HG03139 (cell line): ENCODE results near the gene C8G.
A peak's percentile ranks its signal among the peaks of the same experiment; 100 is the strongest.

Experiments used
- ATAC-seq: cut with Tn5 transposase; IDR thresholded peaks from one replicate; pipeline ENCODE4 v1.9.1; 2021; ENCODE audit not compliant: unreplicated experiment

C8G gene

DNA sequence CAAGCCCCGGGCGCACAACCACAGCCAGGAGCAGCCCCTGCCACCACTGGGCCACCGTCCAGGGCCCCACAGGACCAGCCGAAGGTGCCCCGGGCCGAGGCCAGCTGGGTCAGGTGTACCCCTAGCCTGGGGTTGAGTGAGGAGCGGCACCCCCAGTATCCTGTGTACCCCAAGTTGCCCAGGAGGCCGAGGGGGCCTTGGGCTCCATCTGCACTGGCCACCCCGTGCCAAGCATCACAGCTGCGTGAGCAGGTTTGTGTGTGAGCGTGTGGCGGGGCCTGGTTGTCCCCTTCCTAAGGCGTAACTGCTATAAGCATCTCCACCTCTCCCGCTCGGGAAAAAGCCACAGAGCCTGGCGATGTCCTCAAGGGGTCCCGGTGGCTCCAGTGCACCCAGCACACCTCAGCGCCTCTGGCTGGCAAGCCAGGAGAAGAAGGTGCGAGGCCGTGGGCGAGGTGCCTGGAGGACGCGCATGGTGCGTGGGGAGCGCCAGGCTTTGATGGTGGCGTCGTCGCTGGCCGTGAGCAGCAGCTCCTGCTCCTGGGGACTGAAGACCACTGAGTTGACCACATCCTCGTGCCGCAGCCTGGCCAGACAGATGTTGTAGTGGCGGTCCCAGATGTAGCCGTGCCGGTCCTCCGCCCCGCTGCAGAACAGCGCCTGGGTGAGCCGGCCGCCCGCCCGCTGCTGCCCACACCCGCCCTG is 4.4 kb upstream of the C8G start:
- no peak for ATAC-seq

DNA sequence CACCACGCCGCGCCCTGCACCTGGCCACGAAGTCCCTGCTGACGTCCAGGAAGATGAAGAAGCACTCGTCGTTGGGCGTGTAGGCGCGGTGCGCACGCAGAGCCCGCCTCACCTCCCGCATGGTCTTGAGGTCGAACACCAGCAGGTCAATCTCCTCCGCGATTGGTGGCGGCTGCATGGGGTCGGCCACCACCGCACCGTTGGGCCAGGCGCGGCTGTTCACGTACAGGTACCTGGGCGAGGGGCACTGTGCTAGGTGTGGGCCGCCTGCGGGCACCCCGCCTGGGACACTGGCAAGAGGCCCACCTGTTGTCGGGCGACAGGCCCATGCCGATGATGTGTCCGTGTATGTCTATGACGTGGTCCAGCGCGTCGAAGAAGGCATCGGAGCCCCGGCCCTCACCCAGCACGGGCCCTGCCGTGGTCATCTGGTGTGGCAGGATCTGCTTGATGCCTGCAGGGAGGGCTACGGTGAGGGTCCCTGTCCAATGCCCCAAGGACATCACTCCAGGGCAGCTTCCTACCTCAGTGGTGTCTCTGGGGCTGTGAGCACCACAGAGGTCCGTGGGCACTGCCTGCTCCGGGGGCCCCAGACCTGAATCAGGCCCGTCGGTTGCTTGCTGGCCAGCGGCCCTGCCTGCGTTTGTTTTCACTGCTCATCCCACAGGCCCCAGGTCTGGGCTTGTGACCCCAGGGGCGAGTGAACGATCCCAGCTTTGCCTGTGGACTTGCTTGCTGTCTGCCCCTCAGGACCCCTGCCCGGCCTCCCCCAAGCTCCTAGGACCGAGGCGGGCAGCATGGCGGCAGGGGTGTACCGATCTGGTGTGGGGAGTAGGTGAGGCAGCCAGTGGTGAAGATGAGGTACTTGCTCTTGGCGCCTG is 3.6 kb upstream of the C8G start:
- ATAC-seq = no peak

DNA sequence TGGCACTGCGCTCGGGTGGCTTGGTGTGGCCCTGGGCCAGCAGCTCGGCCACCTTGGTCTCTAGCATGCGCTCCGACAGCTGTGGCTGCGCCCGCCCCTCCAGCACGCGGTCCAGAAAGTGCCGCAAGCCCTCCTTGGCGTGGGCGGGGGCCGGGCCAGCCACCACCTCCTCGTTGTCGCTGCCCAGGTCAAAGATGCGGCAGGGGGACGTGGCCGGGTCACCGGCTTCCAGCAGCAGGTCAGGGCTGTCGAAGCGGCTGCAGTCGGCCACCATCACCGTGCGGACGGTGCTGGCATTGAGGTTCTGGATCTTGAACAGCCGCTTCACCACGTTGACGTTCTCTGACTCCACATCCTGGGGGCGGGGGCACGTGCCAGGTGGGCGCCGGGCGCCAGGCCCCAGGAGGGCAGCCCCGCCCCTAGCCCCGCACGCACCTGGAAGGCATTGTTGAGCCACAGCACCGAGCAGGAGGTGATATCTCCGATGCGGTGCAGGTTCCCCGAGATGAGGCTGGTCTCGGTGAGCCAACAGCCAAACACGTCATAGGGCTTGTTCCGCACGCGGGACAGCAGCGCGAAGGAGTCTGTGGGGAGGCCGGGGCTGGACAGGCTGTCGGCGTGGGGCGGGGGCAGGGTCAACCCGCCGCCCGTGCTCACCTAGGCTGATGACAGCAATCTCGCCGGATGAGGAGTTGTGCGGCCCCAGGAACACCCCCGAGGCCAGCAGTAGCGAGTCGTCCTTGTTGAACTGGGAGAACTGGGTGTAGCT is 2.7 kb upstream of the C8G start:
- ATAC-seq = no peak

DNA sequence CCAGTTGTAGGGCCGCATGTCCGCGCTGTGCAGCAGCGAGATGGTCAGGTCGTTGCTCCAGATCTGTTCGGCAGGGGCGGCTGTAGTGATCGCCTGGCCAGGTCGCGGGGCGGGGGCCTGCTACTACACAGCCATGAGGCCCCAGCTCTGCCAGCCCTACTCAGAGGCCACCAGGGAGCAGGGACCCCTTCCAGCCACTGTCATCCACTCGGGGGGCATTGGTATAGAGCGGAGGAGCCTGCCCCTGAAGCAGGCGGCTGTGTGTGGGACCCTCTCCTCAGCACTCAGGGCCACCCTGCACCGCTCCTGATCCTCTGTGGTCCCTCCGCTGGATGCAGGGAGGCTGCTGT is 2.2 kb upstream of the C8G start:
- no peak for ATAC-seq

DNA sequence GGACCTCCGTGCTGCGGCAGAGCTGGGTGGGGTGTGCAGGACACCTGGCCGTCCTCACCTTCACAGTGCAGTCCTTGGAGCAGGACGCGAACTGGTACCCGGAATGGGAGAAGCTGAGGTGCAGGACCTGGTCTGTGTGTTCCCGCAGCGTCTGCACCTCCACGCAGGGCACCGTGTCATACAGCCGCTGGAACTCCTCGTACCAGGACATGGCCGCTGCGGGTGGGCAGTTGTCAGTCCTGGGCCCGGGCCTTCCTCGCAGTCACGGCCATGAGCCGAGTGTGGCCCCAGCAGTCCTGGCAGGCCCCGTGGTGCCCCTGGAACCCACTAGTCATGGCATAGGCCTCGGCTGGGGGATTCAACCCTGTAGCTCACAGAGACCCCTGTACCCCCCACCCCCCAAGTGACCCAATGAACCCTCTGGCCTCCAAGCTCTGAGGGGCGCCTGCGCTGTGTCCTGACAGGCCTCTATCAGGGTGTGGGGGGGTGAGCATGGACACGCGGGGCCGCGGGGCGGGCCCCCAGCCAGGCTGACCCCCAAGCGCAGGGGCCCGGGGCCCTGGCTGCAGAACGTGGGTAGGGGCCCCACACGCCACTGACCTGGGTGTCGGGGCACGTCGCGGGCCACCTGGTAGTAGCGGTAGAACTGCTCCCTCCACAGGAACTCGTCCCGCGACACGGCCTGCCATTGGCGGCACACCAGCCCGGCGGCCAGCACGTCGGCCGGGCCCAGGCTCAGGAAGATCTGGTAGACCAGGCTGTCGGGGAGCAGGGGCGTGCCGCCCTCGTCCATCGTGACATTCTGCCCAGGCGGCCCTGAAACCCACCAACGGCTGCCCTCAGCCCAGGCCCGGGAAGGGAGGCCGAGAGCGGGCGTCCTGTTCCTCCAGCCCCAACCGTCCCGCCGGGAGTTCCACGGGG is 1.5 kb upstream of the C8G start:
- peak; percentile 9 for ATAC-seq

DNA sequence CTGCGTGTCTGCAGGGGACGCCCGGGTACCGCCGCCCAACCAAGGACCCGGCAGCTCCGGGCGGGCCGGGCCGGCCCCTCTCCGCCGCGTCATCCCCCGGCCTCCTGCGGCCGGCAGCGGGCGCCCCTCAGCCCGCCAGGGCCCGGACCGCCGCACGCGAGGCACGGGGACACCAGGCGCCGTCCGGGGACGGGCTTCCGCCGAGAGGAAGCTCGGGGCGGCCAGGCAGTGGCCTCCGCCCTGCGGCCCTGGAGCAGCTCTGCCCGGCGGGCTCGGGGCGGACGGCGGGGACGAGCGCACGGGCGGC is 878 bp upstream of the C8G start:
- ATAC-seq = peak; percentile 25

DNA sequence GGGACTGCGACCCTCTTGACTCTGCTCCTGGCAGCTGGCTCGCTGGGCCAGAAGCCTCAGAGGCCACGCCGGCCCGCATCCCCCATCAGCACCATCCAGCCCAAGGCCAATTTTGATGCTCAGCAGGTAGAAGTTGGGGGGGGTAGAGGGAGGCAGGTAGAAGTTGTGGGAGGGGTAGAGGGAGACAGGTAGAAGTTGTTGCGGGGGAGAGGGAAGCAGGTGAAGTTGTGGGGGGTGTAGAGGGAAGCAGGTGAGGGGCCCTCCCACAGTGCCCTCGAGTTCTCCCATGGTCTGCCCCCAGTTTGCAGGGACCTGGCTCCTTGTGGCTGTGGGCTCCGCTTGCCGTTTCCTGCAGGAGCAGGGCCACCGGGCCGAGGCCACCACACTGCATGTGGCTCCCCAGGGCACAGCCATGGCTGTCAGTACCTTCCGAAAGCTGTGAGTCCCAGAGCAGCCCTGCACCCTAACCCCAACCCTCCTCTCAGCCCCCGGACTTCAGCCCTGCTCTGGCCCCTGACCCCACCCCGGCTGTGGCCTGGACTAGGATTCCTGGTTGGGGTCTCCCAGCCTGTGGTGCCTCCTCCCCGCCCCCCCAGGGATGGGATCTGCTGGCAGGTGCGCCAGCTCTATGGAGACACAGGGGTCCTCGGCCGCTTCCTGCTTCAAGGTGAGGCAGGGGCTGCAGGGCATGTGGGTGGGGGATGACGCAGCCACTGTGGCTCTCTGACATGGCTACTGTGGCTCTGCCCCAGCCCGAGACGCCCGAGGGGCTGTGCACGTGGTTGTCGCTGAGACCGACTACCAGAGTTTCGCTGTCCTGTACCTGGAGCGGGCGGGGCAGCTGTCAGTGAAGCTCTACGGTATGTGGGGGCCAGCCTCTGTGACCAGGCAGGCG is 537 bp downstream of the C8G start:
- no peak for ATAC-seq

DNA sequence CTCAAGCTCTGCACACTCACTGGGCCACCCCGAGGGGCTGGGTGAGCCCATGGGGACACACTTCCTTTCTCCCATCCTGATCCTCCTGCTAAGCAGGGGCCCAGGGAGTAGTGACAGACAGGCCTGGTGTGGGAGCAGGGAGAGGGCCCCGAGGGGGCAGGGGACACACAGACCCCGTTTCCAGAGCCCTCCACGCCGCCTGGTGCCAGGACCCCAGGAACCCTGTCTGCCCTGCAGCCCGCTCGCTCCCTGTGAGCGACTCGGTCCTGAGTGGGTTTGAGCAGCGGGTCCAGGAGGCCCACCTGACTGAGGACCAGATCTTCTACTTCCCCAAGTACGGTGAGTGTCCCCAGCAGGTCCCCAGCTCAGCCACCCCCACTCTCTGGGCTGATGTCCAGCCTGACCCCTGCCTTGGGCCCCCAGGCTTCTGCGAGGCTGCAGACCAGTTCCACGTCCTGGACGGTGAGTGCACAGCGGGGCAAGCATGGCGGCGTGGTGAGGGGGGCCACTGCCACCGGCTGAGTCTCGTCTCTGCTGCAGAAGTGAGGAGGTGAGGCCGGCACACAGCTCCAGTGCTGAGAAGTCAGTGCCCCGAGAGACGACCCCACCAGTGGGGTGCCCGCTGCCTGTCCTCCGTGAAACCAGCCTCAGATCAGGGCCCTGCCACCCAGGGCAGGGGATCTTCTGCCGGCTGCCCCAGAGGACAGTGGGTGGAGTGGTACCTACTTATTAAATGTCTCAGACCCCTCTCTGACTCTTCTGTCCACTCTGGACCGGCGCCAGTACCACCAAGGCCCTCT is 1.4 kb downstream of the C8G start:
- no peak for ATAC-seq

DNA sequence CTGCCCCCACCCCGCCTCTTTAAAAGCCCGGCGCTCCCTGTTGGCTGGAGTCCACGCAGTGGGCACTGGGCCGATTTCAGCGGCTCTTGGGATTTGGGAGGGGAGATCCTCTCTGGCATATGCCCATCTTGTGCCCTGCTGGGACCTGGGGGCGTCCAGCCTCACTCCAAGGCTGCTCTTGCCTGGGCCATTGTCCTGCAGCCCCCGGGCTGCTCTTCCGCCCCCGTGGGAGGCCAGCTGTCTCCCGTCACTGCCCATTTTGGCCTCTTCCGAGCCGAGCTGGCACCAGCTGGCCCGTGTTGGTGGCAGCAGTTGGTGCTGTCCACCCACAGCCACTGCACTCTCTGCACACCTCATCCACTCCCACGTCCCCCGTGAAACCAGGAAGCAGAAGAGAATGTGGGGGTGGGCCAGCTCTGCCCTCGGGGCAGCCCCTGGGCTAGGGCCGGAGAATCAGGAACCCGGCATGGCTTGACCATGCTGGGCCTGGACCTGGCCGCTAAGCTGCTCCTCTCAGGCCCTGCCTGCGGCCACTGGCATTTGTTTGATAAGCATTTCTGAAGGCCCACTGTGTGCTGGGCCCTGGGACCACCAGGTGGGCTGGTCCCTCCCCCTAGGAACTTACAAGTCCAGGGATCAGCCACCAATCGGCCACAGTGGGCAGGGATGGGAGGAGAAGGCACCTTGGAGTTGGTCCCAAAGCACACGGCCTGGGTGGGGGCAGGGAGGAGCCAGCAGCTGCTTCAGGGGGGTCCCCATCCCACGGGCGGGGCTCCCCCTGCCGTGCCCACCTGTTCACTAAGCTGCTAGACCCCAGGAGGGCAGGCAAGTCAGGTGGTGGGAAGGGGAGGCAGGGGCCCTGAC is 2.2 kb downstream of the C8G start:
- no peak for ATAC-seq

DNA sequence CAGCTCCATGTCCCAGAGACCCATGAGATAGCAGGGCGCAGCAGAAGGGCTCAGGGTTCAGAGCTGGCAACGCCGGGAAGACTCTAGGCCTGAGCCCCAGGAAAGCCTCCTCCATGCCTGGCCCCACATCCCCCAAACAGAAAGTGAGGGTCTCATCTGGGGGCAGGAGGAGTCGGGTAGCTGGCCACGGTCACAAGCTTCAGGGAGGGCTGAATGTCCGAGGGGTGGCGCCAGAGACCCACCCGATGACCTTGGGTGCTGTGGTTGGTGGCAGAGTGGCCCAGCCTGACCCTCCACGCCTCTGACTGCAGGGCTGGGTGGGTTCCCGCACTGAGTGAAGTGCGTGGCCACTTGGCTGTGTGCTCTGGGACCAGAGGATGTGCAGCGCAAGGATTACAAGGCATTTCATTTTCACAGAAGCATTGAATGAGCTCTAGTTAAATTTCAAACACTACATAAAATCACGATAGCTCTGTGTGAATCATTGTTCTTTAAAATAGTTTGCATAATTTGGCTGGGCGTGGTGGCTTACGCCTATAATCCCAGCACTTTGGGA is 3.0 kb downstream of the C8G start:
- ATAC-seq = no peak

DNA sequence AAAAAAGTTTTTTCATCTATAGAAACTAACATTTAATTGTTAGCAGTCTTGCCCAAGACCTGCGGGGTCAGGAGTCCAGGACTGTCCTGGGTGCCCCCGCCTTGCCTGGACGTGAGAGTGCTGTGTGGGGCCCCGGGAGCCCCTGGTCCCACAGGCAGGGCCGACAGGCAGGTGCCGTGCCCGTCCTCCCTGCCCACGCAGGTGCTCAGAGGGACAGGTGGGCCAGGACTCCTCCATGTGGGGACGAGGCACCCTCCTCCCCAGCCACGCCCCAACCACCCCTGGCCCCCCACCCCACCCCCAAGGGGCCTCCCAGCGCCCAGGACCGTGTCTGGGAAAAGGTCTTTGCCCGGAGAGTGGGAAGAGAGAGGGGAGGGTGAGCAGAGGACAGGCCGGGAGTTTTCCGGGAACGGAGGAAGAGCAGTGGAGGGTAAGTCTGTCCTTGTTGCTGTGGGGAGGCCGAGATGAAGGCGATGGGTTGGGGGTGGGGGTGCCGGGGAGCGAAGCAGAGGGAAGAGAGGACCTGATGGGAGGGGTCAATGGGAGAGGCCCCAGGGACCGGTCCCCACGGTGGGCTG is 4.3 kb downstream of the C8G start:
- no peak for ATAC-seq

DNA sequence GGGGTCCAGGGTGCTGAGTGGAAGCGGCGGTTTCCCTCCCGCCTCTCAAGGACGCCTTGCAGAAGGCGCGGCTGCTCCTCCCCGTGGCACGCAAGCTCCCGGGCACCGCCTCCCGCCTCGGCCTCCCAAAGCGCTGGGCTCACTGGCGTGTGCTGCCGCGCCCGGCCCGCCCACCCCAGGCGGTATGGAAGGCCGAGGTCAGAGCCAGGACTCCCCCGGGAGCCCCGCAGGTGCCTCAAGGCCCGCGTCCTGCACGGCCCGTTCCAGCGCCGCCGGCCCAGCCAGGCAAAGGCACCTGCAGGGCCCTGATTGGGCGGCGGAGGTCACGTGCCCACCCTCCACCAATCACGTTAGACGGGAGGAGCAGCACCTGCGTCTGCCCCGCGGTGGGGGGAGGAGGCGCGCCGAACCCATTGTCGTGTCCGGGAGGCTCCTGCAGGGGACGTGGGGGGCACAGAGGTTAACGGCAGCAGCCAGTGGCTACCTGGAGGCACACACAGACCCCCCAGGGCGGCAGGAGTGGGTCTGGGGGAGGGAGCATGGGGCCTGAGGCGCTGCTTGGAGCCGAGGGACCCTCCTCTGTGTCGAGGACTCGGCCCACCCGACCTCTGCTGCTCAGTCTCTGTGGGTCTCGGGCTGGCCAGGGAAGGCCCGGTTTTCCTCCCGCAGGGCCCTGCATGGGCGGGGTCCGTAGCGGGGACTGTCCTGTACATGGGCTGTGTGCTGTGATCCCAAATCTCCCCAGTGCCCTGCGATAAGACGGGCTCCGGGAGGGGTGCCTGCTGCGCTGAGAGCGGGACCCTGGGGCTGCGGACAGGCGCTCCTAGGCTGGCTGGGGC is 5.0 kb downstream of the C8G start:
- ATAC-seq = peak; percentile 84

DNA sequence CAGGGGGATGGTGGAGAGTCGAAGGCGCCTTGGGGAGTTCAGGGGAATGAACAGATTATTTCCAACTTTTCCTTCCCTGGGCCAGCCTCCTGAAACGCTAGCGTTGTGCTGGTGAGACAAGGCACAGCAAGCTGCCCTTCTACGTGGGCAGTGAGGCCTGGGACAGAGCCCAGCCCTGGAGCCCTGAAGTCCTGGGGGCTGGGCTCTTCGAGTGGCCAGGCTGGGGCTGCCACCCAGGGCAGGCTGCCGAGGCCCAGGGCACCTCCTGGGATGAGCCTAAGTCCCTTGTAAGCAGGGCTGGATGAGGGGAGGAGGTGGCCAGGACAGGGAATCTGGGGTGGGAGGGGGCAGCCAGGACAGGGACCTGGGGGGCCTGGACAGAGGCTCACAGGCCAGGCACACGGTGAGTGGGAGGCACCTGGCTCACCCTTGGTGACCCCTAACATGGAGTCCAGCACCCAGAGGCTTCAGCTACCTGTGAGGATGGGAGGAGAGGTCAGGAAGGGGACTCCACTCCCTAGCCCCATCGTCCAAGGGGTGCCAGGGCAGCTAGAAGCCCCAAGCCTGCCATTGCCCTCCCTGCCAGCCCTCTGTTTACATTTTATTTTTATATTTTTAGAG is 5.7 kb downstream of the C8G start:
- no peak for ATAC-seq

DNA sequence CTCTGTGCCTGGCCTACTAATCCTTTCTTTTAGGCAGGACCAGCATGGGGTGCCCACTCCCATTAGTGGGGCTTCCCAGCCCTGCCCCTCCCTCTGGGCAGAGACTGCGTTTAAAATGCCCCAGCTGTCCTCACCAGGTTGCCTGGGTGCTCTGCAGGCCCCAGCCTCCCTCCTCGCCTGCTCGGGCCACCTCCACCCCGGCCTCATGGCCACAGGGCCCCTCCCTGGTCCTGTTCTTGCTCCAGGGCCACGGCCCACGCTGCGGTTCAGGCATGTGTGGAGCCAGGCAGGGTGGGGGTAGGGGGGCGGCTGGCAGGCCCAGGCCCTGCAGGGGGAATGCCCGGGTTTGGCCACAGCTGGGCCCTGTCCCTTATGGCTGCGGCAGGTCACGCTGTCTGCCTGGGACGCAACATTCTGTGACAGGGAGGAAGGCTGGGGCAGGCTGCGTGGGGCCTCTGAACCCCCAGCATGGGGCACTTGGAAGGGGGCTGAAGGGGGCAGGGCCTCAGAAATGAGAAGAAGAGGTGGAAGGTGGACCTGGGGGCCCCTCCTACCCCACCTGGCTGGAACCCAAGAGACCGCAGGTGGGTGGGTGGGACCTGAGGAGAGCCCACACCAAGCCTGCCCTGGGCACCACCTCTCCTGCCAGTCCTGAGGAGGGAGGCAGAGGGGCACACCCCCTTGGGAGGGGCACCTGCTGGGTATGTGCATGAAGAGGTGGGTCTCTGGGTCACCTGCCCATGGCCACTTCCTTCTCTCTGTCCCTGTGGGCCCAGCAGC is 6.7 kb downstream of the C8G start, which contains the start of gene LCN12:
Gene LCN12, plus strand, starts transcription at position 733 of the 780 bp plus-strand sequence. CDS start 55 bp downstream, outside the sequence.
- ATAC-seq = no peak

DNA sequence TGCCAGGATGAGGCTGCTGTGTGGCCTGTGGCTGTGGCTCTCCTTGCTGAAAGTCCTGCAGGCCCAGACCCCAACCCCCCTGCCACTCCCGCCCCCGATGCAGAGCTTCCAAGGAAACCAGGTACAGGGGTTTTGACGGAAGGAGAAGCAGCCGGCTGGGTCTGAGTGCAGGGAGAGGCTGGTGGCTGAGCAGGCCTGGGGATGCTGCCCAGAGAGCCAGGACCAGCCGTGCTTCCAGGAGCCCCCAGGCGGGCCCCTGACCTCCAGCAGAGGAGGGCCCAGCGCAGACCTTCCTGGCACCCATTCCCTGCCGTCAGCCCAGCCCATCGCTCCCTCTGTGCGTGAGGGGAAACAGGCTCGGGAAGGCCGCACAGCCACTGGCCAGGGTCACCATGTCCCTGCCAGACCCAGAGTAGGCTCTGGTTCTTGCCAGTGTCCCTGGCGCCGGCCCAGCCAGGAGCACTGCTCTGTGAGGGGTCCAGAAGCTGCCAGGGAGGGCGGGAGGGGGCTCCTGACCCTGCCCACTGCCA is 7.3 kb downstream of the C8G start:
- no peak for ATAC-seq
